K562 (cell line): ENCODE measurements around the gene REC8. TPM values are rescaled to one million over a fixed set of nuclear protein-coding genes. Genes with fewer than 3 reads are reported as not detected.

Experiments used
- AFF4 ChIP-seq: sonication (generic); formaldehyde crosslinking; IDR thresholded peaks from 2 replicates; pipeline ENCODE4 v1.8.0; 2023; ENCODE audit warnings: mild to moderate bottlenecking, missing genetic modification reagents
- CBX1 ChIP-seq: sonication (generic); IDR thresholded peaks from 2 replicates; pipeline ENCODE4 v1.6.1; 2016; ENCODE audit warnings: antibody characterized with exemption, low read depth, mild to moderate bottlenecking
- CTCF ChIP-seq, 3 experiments: IDR thresholded peaks in 2 of 3; conservative IDR thresholded peaks in 1 of 3; 2 replicates each; pipeline ENCODE4 v1.5.1; 2011 to 2012; ENCODE audit warnings: low read length in 3 of 3, mild to moderate bottlenecking in 3 of 3, control low read depth in 2 of 3, improper control_type of control experiment in 1 of 3, inconsistent platforms in 1 of 3, low read depth in 1 of 3, mixed read lengths in 1 of 3, moderate library complexity in 1 of 3; ENCODE audit not compliant: insufficient read depth in 2 of 3
- CXXC5 ChIP-seq: fragments of 250-450 bp; sonication (Bioruptor Pico); IDR thresholded peaks from 2 replicates; pipeline ENCODE4 v1.8.0; 2022; ENCODE audit warnings: inconsistent platforms, mild to moderate bottlenecking, moderate library complexity
- E2F4 ChIP-seq: sonication (generic); formaldehyde crosslinking; IDR thresholded peaks from 2 replicates; pipeline ENCODE4 v1.8.0; 2022; ENCODE audit warnings: mild to moderate bottlenecking, low read depth, missing genetic modification reagents
- ELF4 ChIP-seq: fragments of 450-650 bp; formaldehyde crosslinking; IDR thresholded peaks from 2 replicates; pipeline ENCODE4 v1.4.0; 2022; ENCODE audit warnings: missing genetic modification characterization
- EP300 ChIP-seq: IDR thresholded peaks from 2 replicates; pipeline ENCODE4 v1.6.1; 2012; ENCODE audit warnings: low read length, improper control_type of control experiment
- GMEB1 ChIP-seq: fragments of 250-450 bp; sonication (Bioruptor Pico); IDR thresholded peaks from 2 replicates; pipeline ENCODE4 v1.4.0; 2020; ENCODE audit warnings: mild to moderate bottlenecking
- ILK ChIP-seq: fragments of 450-650 bp; IDR thresholded peaks from 2 replicates; pipeline ENCODE4 v1.6.1; 2016; ENCODE audit warnings: missing genetic modification characterization, low read depth, mild to moderate bottlenecking, missing compliant biosample characterization, moderate library complexity, borderline replicate concordance
- KDM2B ChIP-seq: fragments of 250-450 bp; sonication (Bioruptor Pico); IDR thresholded peaks from 2 replicates; pipeline ENCODE4 v1.8.0; 2021; ENCODE audit warnings: mild to moderate bottlenecking, moderate library complexity
- PHF20 ChIP-seq: fragments of 450-650 bp; IDR thresholded peaks from 2 replicates; pipeline ENCODE4 v1.6.1; 2018; ENCODE audit not compliant: partially characterized antibody
- PHF8 ChIP-seq: fragments of 200-600 bp; sonication (generic); IDR thresholded peaks from 2 replicates; pipeline ENCODE4 v1.6.1; 2012; ENCODE audit warnings: mixed run types, mild to moderate bottlenecking, inconsistent platforms, low read length, moderate library complexity, borderline replicate concordance
- PURB ChIP-seq: sonication (generic); formaldehyde crosslinking; IDR thresholded peaks from 2 replicates; pipeline ENCODE4 v1.9.0; 2021; ENCODE audit warnings: low read depth, mild to moderate bottlenecking, missing genetic modification reagents
- SREBF2 ChIP-seq: sonication (generic); formaldehyde crosslinking; IDR thresholded peaks from 2 replicates; pipeline ENCODE4 v1.4.0; 2020; ENCODE audit warnings: mild to moderate bottlenecking, missing genetic modification reagents
- TBP ChIP-seq: optimal IDR thresholded peaks from 2 replicates; pipeline ENCODE3; 2011; ENCODE audit warnings: low read depth, low read length, improper control_type of control experiment
- TCF3 ChIP-seq: sonication (generic); formaldehyde crosslinking; IDR thresholded peaks from 2 replicates; pipeline ENCODE4 v1.4.0; 2020; ENCODE audit warnings: mild to moderate bottlenecking, missing genetic modification reagents
- ZNF232 ChIP-seq: sonication (generic); formaldehyde crosslinking; IDR thresholded peaks from 2 replicates; pipeline ENCODE4 v1.8.0; 2022; ENCODE audit warnings: mild to moderate bottlenecking, missing genetic modification reagents
- polyA plus RNA-seq, 8 experiments: library from polyadenylated mRNA; depleted of rRNA in 4 of 8; stranded (reverse) in 5 of 8; unstranded in 3 of 8; fragments of >200 nt; fragmentation: Nextera tagmentation in 2 of 8; fragmentation: Illumina TruSeq in 1 of 8; extraction: Ambion mirVana in 2 of 8; extraction: Trizol in 1 of 8; gene quantifications; 2 replicates each; pipeline versions ENCODE4 v1.2.1 to v1.2.3, GENCODE V29; 2011 to 2014; ENCODE audit warnings: inconsistent platforms in 1 of 8, missing spikeins in 1 of 8
- total RNA-seq, 7 experiments: library from RNA; depleted of rRNA in 6 of 7; stranded (reverse); fragments of >200 nt in 6 of 7; fragmentation: Illumina TruSeq in 2 of 7; extraction: Trizol in 2 of 7; gene quantifications; 2 replicates each; pipeline versions ENCODE4 v1.2.1 to v1.2.3, GENCODE V29; 2011 to 2021; ENCODE audit warnings: low replicate concordance in 1 of 7

Gene REC8
- total and polyA plus RNA-seq, 9 of the 15 experiments (the other 6 are each of a cell fraction or from before 2014, with no cell fraction given) = 0.11 to 2.5 (median 0.85) TPM

GRCh38 chr14:24195186-24196070 is 23.5 kb downstream of the REC8 start, which contains the start of gene TM9SF1 (continued):
- TF ChIP-seq CTCF (IDR thresholded peaks at IDR 0.05 in 2 of 3, conservative IDR thresholded peaks at IDR 0.05 in 1 of 3; ENCODE audit: insufficient read depth in 2 of 3, low read depth in 1 of 3, low read length in 3 of 3) = no peak; a peak in 1 of 6 replicates
- peak; percentile 79; the same call in 1 of the 2 replicates for TF ChIP-seq PHF8
- peak; percentile 50; the same call in 1 of the 2 replicates for TF ChIP-seq AFF4 (CRISPR knock-in tag)
- TF ChIP-seq SREBF2 (CRISPR knock-in tag) = no peak
- no peak; the same call in 1 of the 2 replicates for TF ChIP-seq ZNF232 (CRISPR knock-in tag)
- peak; percentile 7; the same call in 1 of the 2 replicates for TF ChIP-seq TCF3 (CRISPR knock-in tag)
- TF ChIP-seq EP300 = no peak
- peak; percentile 55 for TF ChIP-seq PHF20
- 0 out of 2 replicates have a peak, but pooled peaks have one; percentile 10 for TF ChIP-seq CBX1
- peak; percentile 84 for TF ChIP-seq CXXC5 (CRISPR knock-in tag)
- TF ChIP-seq GMEB1 (CRISPR knock-in tag) = peak; percentile 69
- peak; percentile 72 for TF ChIP-seq TBP
- peak; percentile 81 for TF ChIP-seq E2F4 (CRISPR knock-in tag)
- no peak for TF ChIP-seq ILK (tag)
- no peak for TF ChIP-seq PURB (CRISPR knock-in tag)
- no peak for TF ChIP-seq KDM2B (CRISPR knock-in tag)
- TF ChIP-seq ELF4 (CRISPR knock-in tag) = peak; percentile 77; the same call in 1 of the 2 replicates
